ENCODE measurements around the gene STXBP3. TPM values are rescaled to one million over a fixed set of nuclear protein-coding genes. Genes with fewer than 3 reads are reported as not detected.
"Not testable (repeated sequence)": the region's sequence is repeated elsewhere in the genome, so short reads cannot be mapped to it uniquely, and the experiment has no call there.

The STXBP3 gene
- total RNA-seq, 2 donors from 2014 or later = 43.5 to 60.4 TPM

- H3K9ac ChIP-seq (ENCODE audit: low read depth in 2 of 2, low read length in 2 of 2) = no peak overlapping the region
- intact Hi-C loops (cut with DNase I) = no loop called here
- H3K4me3 ChIP-seq = no peak overlapping the region
- peaks cover 4% of the 10 kb centered on the region for H3K36me3 ChIP-seq
- no peaks in the 10 kb centered on the region for H3K27me3 ChIP-seq
- TF ChIP-seq CTCF (IDR thresholded peaks at IDR 0.05) = no peak
- no peaks in the 10 kb centered on the region for H3K9me3 ChIP-seq
- H3K4me1 ChIP-seq = no peaks in the 10 kb centered on the region
- no peak overlapping the region for H3K27ac ChIP-seq
- no peak for DNase-seq
These were observed 31.4 kb downstream of the STXBP3 start for GRCh38 chr1:108777839-108778238.

- no peak for DNase-seq
- no peak overlapping the region for H3K4me3 ChIP-seq
- H3K9ac ChIP-seq (ENCODE audit: low read depth in 2 of 2, low read length in 2 of 2) = no peak overlapping the region
- H3K36me3 ChIP-seq = no peaks in the 10 kb centered on the region
- no peak for TF ChIP-seq CTCF (IDR thresholded peaks at IDR 0.05)
- H3K27ac ChIP-seq = no peak overlapping the region
- H3K9me3 ChIP-seq = no peaks in the 10 kb centered on the region
- no peaks in the 10 kb centered on the region for H3K27me3 ChIP-seq
- no peaks in the 10 kb centered on the region for H3K4me1 ChIP-seq
- intact Hi-C loops (cut with DNase I) = no loop called here
These were observed 33.0 kb downstream of the STXBP3 start for GRCh38 chr1:108779455-108779854.

- Histone ChIP-seq H3K36me3 (no peaks in the 10 kb centered on the region), H3K9ac (ENCODE audit: low read depth in 2 of 2, low read length in 2 of 2) (no peak overlapping the region), H3K27ac (no peak overlapping the region), H3K4me3 (no peak overlapping the region), H3K27me3 (no peaks in the 10 kb centered on the region), H3K9me3 (no peaks in the 10 kb centered on the region), H3K4me1 (no peaks in the 10 kb centered on the region)
- intact Hi-C loops (cut with DNase I) = no loop called here
- TF ChIP-seq CTCF (IDR thresholded peaks at IDR 0.05) = no peak
- DNase-seq = no peak
These were observed 34.6 kb downstream of the STXBP3 start for GRCh38 chr1:108780937-108781574.

- H3K4me3 ChIP-seq; H3K4me1 ChIP-seq; intact Hi-C loops (cut with DNase I); H3K9me3 ChIP-seq; H3K36me3 ChIP-seq; H3K27ac ChIP-seq; H3K9ac ChIP-seq (ENCODE audit: low read depth in 2 of 2, low read length in 2 of 2); DNase-seq; H3K27me3 ChIP-seq: not testable (repeated sequence)
These were observed 35.1 kb downstream of the STXBP3 start for GRCh38 chr1:108781575-108781944.

- Histone ChIP-seq H3K4me1 (no peaks in the 10 kb centered on the region), H3K36me3 (no peaks in the 10 kb centered on the region), H3K9me3 (no peaks in the 10 kb centered on the region), H3K27ac (no peak overlapping the region), H3K4me3 (no peak overlapping the region), H3K27me3 (no peaks in the 10 kb centered on the region), H3K9ac (ENCODE audit: low read depth in 2 of 2, low read length in 2 of 2) (no peak overlapping the region)
- no peak for DNase-seq
- intact Hi-C loops (cut with DNase I) = no loop called here
- TF ChIP-seq CTCF (IDR thresholded peaks at IDR 0.05) = no peak
These were observed 38.8 kb downstream of the STXBP3 start for GRCh38 chr1:108785264-108785663.

GRCh38 chr1:108785880-108786279 is 39.4 kb downstream of the STXBP3 start:
- Histone ChIP-seq H3K36me3 (no peaks in the 10 kb centered on the region), H3K9ac (ENCODE audit: low read depth in 2 of 2, low read length in 2 of 2) (no peak overlapping the region), H3K27ac (no peak overlapping the region), H3K4me3 (no peak overlapping the region), H3K9me3 (no peaks in the 10 kb centered on the region), H3K4me1 (no peaks in the 10 kb centered on the region), H3K27me3 (no peaks in the 10 kb centered on the region)
- TF ChIP-seq CTCF (IDR thresholded peaks at IDR 0.05) = no peak
- intact Hi-C loops (cut with DNase I) = no loop called here
- DNase-seq = no peak
